NOMO-1 treated with DMSO at 0.1 percent for 48 hours (cell line): Measurements from ENCODE around the gene NDST4.

ENCODE experiments used
- DNase-seq: peaks from one replicate; lab custom pipeline; 2025; ENCODE audit not compliant: unreplicated experiment; lab: John Stamatoyannopoulos, UW

NDST4 gene

GRCh38 chr4:114921191-114921590 is 192.2 kb downstream of the NDST4 start:
- no peak for DNase-seq

GRCh38 chr4:114911111-114911510 is 202.3 kb downstream of the NDST4 start:
- DNase-seq = no peak

- no peak for DNase-seq
Measured at GRCh38 chr4:114907568-114907967, 205.9 kb downstream of the NDST4 start.

GRCh38 chr4:114905017-114905416 is 208.4 kb downstream of the NDST4 start:
- DNase-seq = no peak

- no peak for DNase-seq
Measured at GRCh38 chr4:114900934-114901333, 212.5 kb downstream of the NDST4 start.

- peak; percentile 91 for DNase-seq
Measured at GRCh38 chr4:114890773-114891172, 222.6 kb downstream of the NDST4 start.

- DNase-seq = no peak
Measured at GRCh38 chr4:114886761-114887160, 226.7 kb downstream of the NDST4 start.

GRCh38 chr4:114883641-114884040 is 229.8 kb downstream of the NDST4 start:
- no peak for DNase-seq

GRCh38 chr4:114879916-114880669 is 233.3 kb downstream of the NDST4 start:
- no peak for DNase-seq

- DNase-seq = no peak
Measured at GRCh38 chr4:114875630-114876029, 237.8 kb downstream of the NDST4 start.

GRCh38 chr4:114874321-114874720 is 239.1 kb downstream of the NDST4 start:
- DNase-seq = no peak

- no peak for DNase-seq
Measured at GRCh38 chr4:114870987-114871386, 242.4 kb downstream of the NDST4 start.

GRCh38 chr4:114866901-114867670 is 246.3 kb downstream of the NDST4 start:
- peak; percentile 37 for DNase-seq

GRCh38 chr4:114864060-114864459 is 249.4 kb downstream of the NDST4 start:
- DNase-seq = no peak

GRCh38 chr4:114860786-114861185 is 252.6 kb downstream of the NDST4 start:
- no peak for DNase-seq

GRCh38 chr4:114857831-114858230 is 255.6 kb downstream of the NDST4 start:
- DNase-seq = peak; percentile 50

GRCh38 chr4:114839986-114840385 is 273.4 kb downstream of the NDST4 start:
- DNase-seq = peak; percentile 50

- DNase-seq = no peak
Measured at GRCh38 chr4:114830628-114831027, 282.8 kb downstream of the NDST4 start.

- DNase-seq = peak; percentile 77
Measured at GRCh38 chr4:114827651-114828050, 285.8 kb downstream of the NDST4 start.

- no peak for DNase-seq
Measured at GRCh38 chr4:114815760-114816159, 297.7 kb downstream of the NDST4 start.

- no peak for DNase-seq
Measured at GRCh38 chr4:114813961-114814360, 299.5 kb downstream of the NDST4 start.

GRCh38 chr4:114811564-114812301 is 301.7 kb downstream of the NDST4 start:
- DNase-seq = no peak
